ENCODE data around the gene HERC2.
A peak's percentile ranks its signal among the peaks of the same experiment; 100 is the strongest.

HERC2 gene

GRCh38 chr15:28097656-28098359 is 224.2 kb downstream of the HERC2 start:
- Histone ChIP-seq H3K27me3 (ENCODE audit: insufficient read depth, low read length) (peaks cover 10% of the 10 kb centered on the region; the same call in 1 of the 2 replicates), H3K4me3 (ENCODE audit: low read depth, low read length, poor library complexity, severe bottlenecking) (no peak overlapping the region), H2AFZ (ENCODE audit: low read length) (no peak overlapping the region), H3K9me3 (ENCODE audit: low read length) (no peaks in the 10 kb centered on the region), H3K4me1 (ENCODE audit: insufficient read depth, low read length, severe bottlenecking) (peaks cover 22% of the 10 kb centered on the region), H4K20me1 (ENCODE audit: insufficient read depth, low read length) (no peaks in the 10 kb centered on the region), H3K36me3 (ENCODE audit: insufficient read depth, low read length) (no peaks in the 10 kb centered on the region; the same call in 1 of the 2 replicates), H3K4me2 (ENCODE audit: low read length) (no peak overlapping the region), H3K27ac (ENCODE audit: low read depth, low read length, poor library complexity, severe bottlenecking) (no peak overlapping the region), H3K9me2 (ENCODE audit: low read depth, low read length) (no peaks in the 10 kb centered on the region), H3K79me2 (ENCODE audit: insufficient read depth, low read length) (no peaks in the 10 kb centered on the region), H3K9ac (ENCODE audit: low read length) (no peak overlapping the region), H3F3A (ENCODE audit: insufficient read depth, low read length) (no peaks in the 10 kb centered on the region)
- no peak for TF ChIP-seq EZH2 (IDR thresholded peaks at IDR 0.05; ENCODE audit: borderline replicate concordance, low read length)
- TF ChIP-seq, protein P1, sequence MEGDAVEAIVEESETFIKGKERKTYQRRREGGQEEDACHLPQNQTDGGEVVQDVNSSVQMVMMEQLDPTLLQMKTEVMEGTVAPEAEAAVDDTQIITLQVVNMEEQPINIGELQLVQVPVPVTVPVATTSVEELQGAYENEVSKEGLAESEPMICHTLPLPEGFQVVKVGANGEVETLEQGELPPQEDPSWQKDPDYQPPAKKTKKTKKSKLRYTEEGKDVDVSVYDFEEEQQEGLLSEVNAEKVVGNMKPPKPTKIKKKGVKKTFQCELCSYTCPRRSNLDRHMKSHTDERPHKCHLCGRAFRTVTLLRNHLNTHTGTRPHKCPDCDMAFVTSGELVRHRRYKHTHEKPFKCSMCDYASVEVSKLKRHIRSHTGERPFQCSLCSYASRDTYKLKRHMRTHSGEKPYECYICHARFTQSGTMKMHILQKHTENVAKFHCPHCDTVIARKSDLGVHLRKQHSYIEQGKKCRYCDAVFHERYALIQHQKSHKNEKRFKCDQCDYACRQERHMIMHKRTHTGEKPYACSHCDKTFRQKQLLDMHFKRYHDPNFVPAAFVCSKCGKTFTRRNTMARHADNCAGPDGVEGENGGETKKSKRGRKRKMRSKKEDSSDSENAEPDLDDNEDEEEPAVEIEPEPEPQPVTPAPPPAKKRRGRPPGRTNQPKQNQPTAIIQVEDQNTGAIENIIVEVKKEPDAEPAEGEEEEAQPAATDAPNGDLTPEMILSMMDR (IDR thresholded peaks at IDR 0.05; ENCODE audit: low read length): no peak

- Histone ChIP-seq H2AFZ (ENCODE audit: low read length) (no peak overlapping the region), H3K4me2 (ENCODE audit: low read length) (peak overlapping the region; percentile 70), H3K9me3 (ENCODE audit: low read length) (no peaks in the 10 kb centered on the region), H3K27me3 (ENCODE audit: insufficient read depth, low read length) (peaks cover 10% of the 10 kb centered on the region; the same call in 1 of the 2 replicates), H3K9ac (ENCODE audit: low read length) (no peak overlapping the region), H3K36me3 (ENCODE audit: insufficient read depth, low read length) (no peaks in the 10 kb centered on the region), H3K79me2 (ENCODE audit: insufficient read depth, low read length) (no peaks in the 10 kb centered on the region), H3K27ac (ENCODE audit: low read depth, low read length, poor library complexity, severe bottlenecking) (no peak overlapping the region), H4K20me1 (ENCODE audit: insufficient read depth, low read length) (no peaks in the 10 kb centered on the region), H3K9me2 (ENCODE audit: low read depth, low read length) (no peaks in the 10 kb centered on the region), H3F3A (ENCODE audit: insufficient read depth, low read length) (no peaks in the 10 kb centered on the region), H3K4me3 (ENCODE audit: low read depth, low read length, poor library complexity, severe bottlenecking) (peak overlapping the region; percentile 59), H3K4me1 (ENCODE audit: insufficient read depth, low read length, severe bottlenecking) (peaks cover 22% of the 10 kb centered on the region)
- TF ChIP-seq EZH2 (IDR thresholded peaks at IDR 0.05; ENCODE audit: borderline replicate concordance, low read length): no peak
- TF ChIP-seq, protein P1 (IDR thresholded peaks at IDR 0.05; ENCODE audit: low read length): no peak
Observed at GRCh38 chr15:28096670-28097431, 225.1 kb downstream of the HERC2 start.

- H3F3A ChIP-seq (ENCODE audit: insufficient read depth, low read length): no peaks in the 10 kb centered on the region
- H3K27ac ChIP-seq (ENCODE audit: low read depth, low read length, poor library complexity, severe bottlenecking): no peak overlapping the region
- no peaks in the 10 kb centered on the region for H3K79me2 ChIP-seq (ENCODE audit: insufficient read depth, low read length)
- peaks cover 10% of the 10 kb centered on the region; the same call in 1 of the 2 replicates for H3K27me3 ChIP-seq (ENCODE audit: insufficient read depth, low read length)
- H3K4me1 ChIP-seq (ENCODE audit: insufficient read depth, low read length, severe bottlenecking): peaks cover 22% of the 10 kb centered on the region
- no peaks in the 10 kb centered on the region for H4K20me1 ChIP-seq (ENCODE audit: insufficient read depth, low read length)
- H3K9ac ChIP-seq (ENCODE audit: low read length): no peak overlapping the region
- H3K36me3 ChIP-seq (ENCODE audit: insufficient read depth, low read length): no peaks in the 10 kb centered on the region
- TF ChIP-seq, protein P1 (IDR thresholded peaks at IDR 0.05; ENCODE audit: low read length): no peak
- no peak for TF ChIP-seq EZH2 (IDR thresholded peaks at IDR 0.05; ENCODE audit: borderline replicate concordance, low read length)
- peak overlapping the region; percentile 70 for H3K4me2 ChIP-seq (ENCODE audit: low read length)
- no peak overlapping the region for H2AFZ ChIP-seq (ENCODE audit: low read length)
- 0 out of 2 replicates have a peak, but pooled peaks cover under 1% of the 10 kb centered on the region for H3K9me3 ChIP-seq (ENCODE audit: low read length)
- H3K9me2 ChIP-seq (ENCODE audit: low read depth, low read length): no peaks in the 10 kb centered on the region
- H3K4me3 ChIP-seq (ENCODE audit: low read depth, low read length, poor library complexity, severe bottlenecking): peak overlapping the region; percentile 59
Observed at GRCh38 chr15:28096411-28096669, 225.6 kb downstream of the HERC2 start.

Measured in OCI-LY1 (cell line).